HepG2 (cell line): ENCODE results near the gene PALM3. TPM values are rescaled to one million over a fixed set of nuclear protein-coding genes. Genes with fewer than 3 reads are reported as not detected.
A peak's percentile ranks its signal among the peaks of the same experiment; 100 is the strongest.

Source experiments
- ARNT2 ChIP-seq: sonication (generic); formaldehyde crosslinking; IDR thresholded peaks from 2 replicates; pipeline ENCODE4 v1.8.0; 2022; ENCODE audit warnings: mild to moderate bottlenecking, low read depth, missing genetic modification reagents, moderate library complexity
- E2F5 ChIP-seq: sonication (generic); formaldehyde crosslinking; conservative IDR thresholded peaks from 2 replicates; pipeline ENCODE4 v1.4.0; 2020; ENCODE audit warnings: missing genetic modification reagents
- FOXO4 ChIP-seq: sonication (generic); formaldehyde crosslinking; conservative IDR thresholded peaks from 2 replicates; pipeline ENCODE4 v1.8.1; 2023; ENCODE audit warnings: missing genetic modification reagents
- HDAC2 ChIP-seq: sonication (generic); formaldehyde crosslinking; IDR thresholded peaks from 2 replicates; pipeline ENCODE4 v1.4.0; 2020; ENCODE audit warnings: missing genetic modification reagents
- HNRNPK ChIP-seq: fragments of 200-400 bp; formaldehyde crosslinking; IDR thresholded peaks from 2 replicates; pipeline ENCODE4 v1.6.1; 2018; ENCODE audit warnings: low read length, low read depth, moderate library complexity, mild to moderate bottlenecking; ENCODE audit not compliant: poor library complexity, severe bottlenecking
- HNRNPLL ChIP-seq: fragments of 200-400 bp; formaldehyde crosslinking; IDR thresholded peaks from 2 replicates; pipeline ENCODE4 v1.6.1; 2017; ENCODE audit warnings: mild to moderate bottlenecking, low read depth, low read length; ENCODE audit not compliant: poor library complexity, severe bottlenecking
- KDM2A ChIP-seq: sonication (generic); formaldehyde crosslinking; IDR thresholded peaks from 2 replicates; pipeline ENCODE4 v1.4.0; 2020; ENCODE audit warnings: low read depth, missing genetic modification reagents, borderline replicate concordance
- KLF13 ChIP-seq: sonication (generic); formaldehyde crosslinking; IDR thresholded peaks from 2 replicates; pipeline ENCODE4 v1.4.0; 2020; ENCODE audit warnings: mild to moderate bottlenecking, missing genetic modification reagents
- KLF16 ChIP-seq, 2 experiments: sonication (generic) in 1 of 2; formaldehyde crosslinking in 1 of 2; IDR thresholded peaks; 2 replicates each; pipeline versions ENCODE4 v1.6.1 to v1.8.0; 2016 to 2023; ENCODE audit warnings: missing genetic modification reagents in 2 of 2, missing compliant biosample characterization in 1 of 2
- MTF1 ChIP-seq: sonication (generic); formaldehyde crosslinking; IDR thresholded peaks from 2 replicates; pipeline ENCODE4 v1.5.0; 2020; ENCODE audit warnings: missing genetic modification reagents
- MYPOP ChIP-seq: sonication (generic); formaldehyde crosslinking; IDR thresholded peaks from 2 replicates; pipeline ENCODE4 v1.8.1; 2023; ENCODE audit warnings: mild to moderate bottlenecking, moderate library complexity, missing genetic modification reagents
- SMC3 ChIP-seq: IDR thresholded peaks from 2 replicates; pipeline ENCODE4 v1.6.1; 2011; ENCODE audit warnings: low read length, improper control_type of control experiment
- TERF1 ChIP-seq: sonication (generic); formaldehyde crosslinking; IDR thresholded peaks from 2 replicates; pipeline ENCODE4 v1.8.0; 2022; ENCODE audit warnings: mild to moderate bottlenecking, missing genetic modification reagents, moderate library complexity
- ZNF44 ChIP-seq: sonication (generic); formaldehyde crosslinking; IDR thresholded peaks from 2 replicates; pipeline ENCODE4 v1.5.1; 2020; ENCODE audit warnings: mild to moderate bottlenecking, missing genetic modification reagents
- ZNF598 ChIP-seq: sonication (generic); formaldehyde crosslinking; IDR thresholded peaks from 2 replicates; pipeline ENCODE4 v1.5.1; 2020; ENCODE audit warnings: mild to moderate bottlenecking, missing genetic modification reagents, borderline replicate concordance
- ZNF615 ChIP-seq: sonication (generic); formaldehyde crosslinking; IDR thresholded peaks from 2 replicates; pipeline ENCODE4 v1.5.0; 2020; ENCODE audit warnings: mild to moderate bottlenecking, missing genetic modification reagents, borderline replicate concordance
- polyA plus RNA-seq, 8 experiments: library from polyadenylated mRNA; depleted of rRNA in 3 of 8; stranded (reverse) in 7 of 8; unstranded in 1 of 8; fragments of >200 nt; fragmentation: Illumina TruSeq in 4 of 8; extraction: Trizol in 4 of 8; gene quantifications; 2 replicates each; pipeline versions ENCODE4 v1.2.1 to v1.2.3, GENCODE V29; 2011 to 2016; ENCODE audit warnings: low read depth in 4 of 8, missing spikeins in 1 of 8, mixed read lengths in 1 of 8; ENCODE audit not compliant: insufficient read depth in 1 of 8
- total RNA-seq, 5 experiments: library from RNA; depleted of rRNA; stranded (reverse); fragments of >200 nt; fragmentation: Illumina TruSeq; extraction: Trizol; gene quantifications; 2 replicates each; pipeline ENCODE4 v1.2.3, GENCODE V29; 2016; ENCODE audit warnings: low read depth in 1 of 5
- TF ChIP-seq, protein P1 (sequence below): sonication (generic); formaldehyde crosslinking; IDR thresholded peaks from 2 replicates; pipeline ENCODE4 v1.4.0; 2020; ENCODE audit warnings: missing genetic modification reagents

PALM3 gene
- total and polyA plus RNA-seq, 2 of the 13 experiments (the other 11 are each of a cell fraction or from before 2014, with no cell fraction given), result 0.79 to 2.4 TPM

GRCh38 chr19:14091081-14091812 lies 29.4 kb upstream of the PALM3 start (continued):
- TF ChIP-seq ZNF44 (CRISPR knock-in tag) (no peak), ZNF615 (CRISPR knock-in tag) (no peak), HDAC2 (CRISPR knock-in tag) (no peak), E2F5 (CRISPR knock-in tag) (no peak), FOXO4 (CRISPR knock-in tag) (no peak), KDM2A (CRISPR knock-in tag) (peak; percentile 74), SMC3 (no peak), KLF16 (CRISPR knock-in tag; IDR thresholded peaks at IDR 0.05) (no peak), TERF1 (CRISPR knock-in tag) (no peak), ARNT2 (CRISPR knock-in tag) (no peak), ZNF598 (CRISPR knock-in tag) (no peak), MTF1 (CRISPR knock-in tag) (no peak), HNRNPK (peak; percentile 97), HNRNPLL (peak; percentile 54), MYPOP (peak; percentile 54; the same call in 1 of the 2 replicates), KLF13 (CRISPR knock-in tag) (no peak)
- TF ChIP-seq, protein P1, sequence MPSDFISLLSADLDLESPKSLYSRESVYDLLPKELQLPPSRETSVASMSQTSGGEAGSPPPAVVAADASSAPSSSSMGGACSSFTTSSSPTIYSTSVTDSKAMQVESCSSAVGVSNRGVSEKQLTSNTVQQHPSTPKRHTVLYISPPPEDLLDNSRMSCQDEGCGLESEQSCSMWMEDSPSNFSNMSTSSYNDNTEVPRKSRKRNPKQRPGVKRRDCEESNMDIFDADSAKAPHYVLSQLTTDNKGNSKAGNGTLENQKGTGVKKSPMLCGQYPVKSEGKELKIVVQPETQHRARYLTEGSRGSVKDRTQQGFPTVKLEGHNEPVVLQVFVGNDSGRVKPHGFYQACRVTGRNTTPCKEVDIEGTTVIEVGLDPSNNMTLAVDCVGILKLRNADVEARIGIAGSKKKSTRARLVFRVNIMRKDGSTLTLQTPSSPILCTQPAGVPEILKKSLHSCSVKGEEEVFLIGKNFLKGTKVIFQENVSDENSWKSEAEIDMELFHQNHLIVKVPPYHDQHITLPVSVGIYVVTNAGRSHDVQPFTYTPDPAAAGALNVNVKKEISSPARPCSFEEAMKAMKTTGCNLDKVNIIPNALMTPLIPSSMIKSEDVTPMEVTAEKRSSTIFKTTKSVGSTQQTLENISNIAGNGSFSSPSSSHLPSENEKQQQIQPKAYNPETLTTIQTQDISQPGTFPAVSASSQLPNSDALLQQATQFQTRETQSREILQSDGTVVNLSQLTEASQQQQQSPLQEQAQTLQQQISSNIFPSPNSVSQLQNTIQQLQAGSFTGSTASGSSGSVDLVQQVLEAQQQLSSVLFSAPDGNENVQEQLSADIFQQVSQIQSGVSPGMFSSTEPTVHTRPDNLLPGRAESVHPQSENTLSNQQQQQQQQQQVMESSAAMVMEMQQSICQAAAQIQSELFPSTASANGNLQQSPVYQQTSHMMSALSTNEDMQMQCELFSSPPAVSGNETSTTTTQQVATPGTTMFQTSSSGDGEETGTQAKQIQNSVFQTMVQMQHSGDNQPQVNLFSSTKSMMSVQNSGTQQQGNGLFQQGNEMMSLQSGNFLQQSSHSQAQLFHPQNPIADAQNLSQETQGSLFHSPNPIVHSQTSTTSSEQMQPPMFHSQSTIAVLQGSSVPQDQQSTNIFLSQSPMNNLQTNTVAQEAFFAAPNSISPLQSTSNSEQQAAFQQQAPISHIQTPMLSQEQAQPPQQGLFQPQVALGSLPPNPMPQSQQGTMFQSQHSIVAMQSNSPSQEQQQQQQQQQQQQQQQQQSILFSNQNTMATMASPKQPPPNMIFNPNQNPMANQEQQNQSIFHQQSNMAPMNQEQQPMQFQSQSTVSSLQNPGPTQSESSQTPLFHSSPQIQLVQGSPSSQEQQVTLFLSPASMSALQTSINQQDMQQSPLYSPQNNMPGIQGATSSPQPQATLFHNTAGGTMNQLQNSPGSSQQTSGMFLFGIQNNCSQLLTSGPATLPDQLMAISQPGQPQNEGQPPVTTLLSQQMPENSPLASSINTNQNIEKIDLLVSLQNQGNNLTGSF (CRISPR knock-in tag), result no peak
